MM.1S (cell line): ENCODE data around the gene CARD10.

Experiments
- EZH2 ChIP-seq: fragments of 300-600 bp; sonication (generic); optimal IDR thresholded peaks from 2 replicates; pipeline ENCODE3; 2017; ENCODE audit warnings: low read depth, mild to moderate bottlenecking, antibody characterized with exemption, low read length, mixed read lengths
- EZH2phosphoT487 ChIP-seq: fragments of 300-600 bp; sonication (generic); IDR thresholded peaks from 2 replicates; pipeline ENCODE4 v1.6.1; 2018; ENCODE audit warnings: antibody characterized with exemption, low read length
- TF ChIP-seq, protein P1 (sequence below): fragments of 300-600 bp; sonication (generic); IDR thresholded peaks from 2 replicates; pipeline ENCODE4 v1.5.1; 2016; ENCODE audit warnings: antibody characterized with exemption, low read length, mixed read lengths

DNA sequence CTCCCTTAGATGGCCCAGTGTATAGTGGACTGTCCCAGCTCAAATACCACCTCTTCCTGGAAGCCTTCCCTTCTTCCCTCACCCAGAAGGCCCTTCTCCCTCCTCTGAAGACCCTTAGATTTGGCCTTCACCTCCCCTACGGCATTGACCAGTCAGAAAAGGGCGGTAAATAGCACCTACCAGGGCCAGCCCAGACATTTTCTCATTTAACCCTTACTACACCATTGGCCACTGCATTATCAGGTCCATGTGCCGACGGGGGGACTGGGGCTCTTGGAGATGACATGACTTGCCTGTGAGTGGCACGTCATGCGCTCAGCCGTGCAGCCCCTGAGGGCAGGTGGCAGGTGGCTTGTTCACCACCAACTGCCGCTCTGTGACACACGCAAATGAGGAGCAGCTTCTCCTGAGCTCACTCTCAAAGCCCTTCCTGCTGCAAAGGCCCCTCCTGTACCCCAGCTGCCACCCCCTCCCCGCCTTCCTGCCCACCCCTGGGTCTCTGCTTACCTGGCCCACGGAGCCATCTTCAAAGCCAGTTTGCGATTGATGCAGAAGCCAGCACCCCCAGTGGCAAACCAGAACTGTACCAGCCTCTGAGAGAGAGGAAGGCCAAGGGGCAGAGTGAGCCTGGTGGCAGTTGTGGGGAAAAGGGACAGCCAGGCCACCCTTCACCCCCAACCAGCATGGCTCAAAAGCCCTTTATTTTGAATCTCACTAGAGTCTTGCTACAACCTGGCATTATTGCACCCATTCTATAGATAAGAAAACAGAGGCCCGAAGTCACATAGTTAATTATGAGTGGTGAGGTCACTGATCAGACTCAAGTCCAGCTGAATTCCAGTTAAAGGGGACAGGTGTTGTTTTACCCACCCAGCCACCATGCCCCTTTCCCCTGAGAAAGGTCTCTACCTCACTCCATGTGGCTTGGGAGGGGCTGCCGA lies 42.6 kb downstream of the CARD10 start:
- TF ChIP-seq, protein P1, sequence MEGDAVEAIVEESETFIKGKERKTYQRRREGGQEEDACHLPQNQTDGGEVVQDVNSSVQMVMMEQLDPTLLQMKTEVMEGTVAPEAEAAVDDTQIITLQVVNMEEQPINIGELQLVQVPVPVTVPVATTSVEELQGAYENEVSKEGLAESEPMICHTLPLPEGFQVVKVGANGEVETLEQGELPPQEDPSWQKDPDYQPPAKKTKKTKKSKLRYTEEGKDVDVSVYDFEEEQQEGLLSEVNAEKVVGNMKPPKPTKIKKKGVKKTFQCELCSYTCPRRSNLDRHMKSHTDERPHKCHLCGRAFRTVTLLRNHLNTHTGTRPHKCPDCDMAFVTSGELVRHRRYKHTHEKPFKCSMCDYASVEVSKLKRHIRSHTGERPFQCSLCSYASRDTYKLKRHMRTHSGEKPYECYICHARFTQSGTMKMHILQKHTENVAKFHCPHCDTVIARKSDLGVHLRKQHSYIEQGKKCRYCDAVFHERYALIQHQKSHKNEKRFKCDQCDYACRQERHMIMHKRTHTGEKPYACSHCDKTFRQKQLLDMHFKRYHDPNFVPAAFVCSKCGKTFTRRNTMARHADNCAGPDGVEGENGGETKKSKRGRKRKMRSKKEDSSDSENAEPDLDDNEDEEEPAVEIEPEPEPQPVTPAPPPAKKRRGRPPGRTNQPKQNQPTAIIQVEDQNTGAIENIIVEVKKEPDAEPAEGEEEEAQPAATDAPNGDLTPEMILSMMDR = no peak
- TF ChIP-seq EZH2 (no peak), EZH2phosphoT487 (no peak)
